Transverse colon (tissue), 4 donors: ENCODE results near the gene CMKLR1. TPM values are rescaled to one million over a fixed set of nuclear protein-coding genes. Genes with fewer than 3 reads are reported as not detected.

Experiments
- DNase-seq: peaks from one replicate; pipeline ENCODE4 v3.0.0-alpha.2; 2019
- H3K27ac ChIP-seq, 4 donors: fragments of 200-600 bp; sonication (generic); 2 replicates each; pipeline ENCODE4 v1.5.1; 2016 to 2018; ENCODE audit warnings: inconsistent platforms in 4 of 4
- H3K27me3 ChIP-seq: fragments of 200-600 bp; sonication (generic); 2 replicates; pipeline ENCODE4 v1.5.1; 2017; ENCODE audit warnings: inconsistent platforms
- H3K36me3 ChIP-seq, 4 donors: fragments of 200-600 bp; sonication (generic); 2 replicates each; pipeline ENCODE4 v1.5.1; 2017 to 2019; ENCODE audit warnings: inconsistent platforms in 4 of 4
- H3K4me1 ChIP-seq, 4 donors: fragments of 200-600 bp; sonication (generic); 2 replicates each; pipeline ENCODE4 v1.5.1; 2017 to 2020; ENCODE audit warnings: inconsistent platforms in 4 of 4
- H3K4me3 ChIP-seq, 4 donors: fragments of 200-600 bp; sonication (generic); 1 replicate in 1 of 4; 2 replicates in 3 of 4; pipeline versions ENCODE4 v1.5.1 to v1.6.1; 2017 to 2019; ENCODE audit warnings: inconsistent platforms in 4 of 4
- H3K9me3 ChIP-seq, 2 donors: fragments of 200-600 bp; sonication (generic); 2 replicates each; pipeline ENCODE4 v1.5.1; 2017 to 2019; ENCODE audit warnings: inconsistent platforms in 2 of 2
- EP300 ChIP-seq: sonication (generic); formaldehyde crosslinking; IDR thresholded peaks from one replicate; pipeline ENCODE4 v1.6.1; 2017; ENCODE audit warnings: antibody characterized with exemption, low read depth
- POLR2A ChIP-seq: fragments of 450-650 bp; IDR thresholded peaks from one replicate; pipeline ENCODE4 v1.6.1; 2016; ENCODE audit warnings: antibody characterized with exemption, mild to moderate bottlenecking, moderate library complexity
- POLR2AphosphoS5 ChIP-seq, 3 donors: sonication (generic); formaldehyde crosslinking; IDR thresholded peaks; one replicate each; pipeline ENCODE4 v1.6.1; 2016; ENCODE audit warnings: antibody characterized with exemption in 3 of 3
- WGBS, 2 donors: methylation state at CpG; one replicate each; pipeline ENCODE4 v1.1.5; 2018; ENCODE audit warnings: low coverage in 1 of 2; 5-methylcytosine and 5-hydroxymethylcytosine counted together
- in situ Hi-C, 4 donors: fragments of 200-750 bp; cut with MboI; loops; one replicate each; pipeline versions ENCODE4 v1.15.0 to v1.15.1; 2017; ENCODE audit warnings: low sequenced_read_pairs in 3 of 4, low pct_ligation_motif_present in 1 of 4, low pct_unique_long_range_greater_than_20kb in 1 of 4
- intact Hi-C: fragments of 100-400 bp; cut with DNase I; formaldehyde crosslinking; loops from one replicate; pipeline ENCODE4 v1.15.1; 2023; ENCODE audit warnings: low total_unique reads
- total RNA-seq, 4 donors: library from RNA; depleted of rRNA; stranded (reverse); fragments of >200 nt; gene quantifications; one replicate each; pipeline ENCODE4 v1.1.0, GENCODE V29; 2016
- TF ChIP-seq, protein P1 (sequence below), 5 experiments: fragments of 200-600 bp in 3 of 5; fragments of 450-650 bp in 2 of 5; sonication (generic) in 3 of 5; IDR thresholded peaks; 1 replicate in 2 of 5; 2 replicates in 3 of 5; pipeline ENCODE4 v1.5.1; 2016 to 2017; ENCODE audit warnings: antibody characterized with exemption in 5 of 5, inconsistent platforms in 3 of 5, mild to moderate bottlenecking in 2 of 5, moderate library complexity in 1 of 5

CMKLR1 gene
- total RNA-seq, 4 donors from 2014 or later = 4.2 to 13.5 (median 4.5) TPM

DNA sequence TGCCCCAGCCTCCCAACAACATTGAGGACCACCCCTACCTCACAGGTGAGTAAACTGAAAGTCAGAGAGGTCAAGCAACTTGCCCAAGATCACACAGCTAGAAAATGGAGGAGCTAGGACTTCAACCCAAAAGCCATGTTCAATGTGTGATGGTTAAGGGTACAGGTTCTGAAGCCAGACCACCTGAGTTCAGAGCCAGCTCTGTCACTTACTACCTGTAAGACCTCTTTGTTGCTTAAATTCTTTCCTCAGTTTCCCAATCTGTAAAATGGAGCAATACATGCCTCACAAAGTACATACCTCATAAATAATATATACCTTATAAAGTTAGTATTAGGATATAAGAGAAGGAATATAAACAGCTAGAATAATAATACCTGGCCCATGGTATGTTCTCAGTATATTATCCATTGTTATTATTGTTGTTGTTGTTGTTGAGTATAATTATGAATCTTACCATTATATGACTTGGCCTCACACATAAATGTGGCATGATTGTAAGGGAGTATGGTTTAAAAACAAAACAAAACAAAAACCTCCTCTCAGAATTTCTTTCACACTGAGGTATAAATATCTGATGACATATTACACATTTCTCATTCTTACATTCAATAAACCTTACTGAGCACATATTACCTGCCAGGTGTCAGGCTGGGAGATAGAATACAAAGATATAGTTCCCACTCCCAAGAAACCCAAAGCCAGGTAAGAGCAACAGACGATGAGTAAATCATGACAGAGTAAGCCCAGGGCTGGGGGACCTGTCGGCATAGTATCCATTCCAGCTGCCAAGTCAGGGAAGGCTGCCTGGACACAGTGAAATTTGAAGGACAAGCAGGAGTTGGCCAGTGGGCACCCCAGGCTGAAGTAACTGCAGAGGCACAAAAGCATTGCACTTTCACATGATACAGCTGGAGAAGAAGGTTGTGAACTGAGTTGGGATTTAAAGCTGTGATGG lies 19.6 kb downstream of the CMKLR1 start:
- H3K4me1 ChIP-seq = no peaks in the 10 kb centered on the region
- H3K36me3 ChIP-seq = no peaks in the 10 kb centered on the region
- H3K27me3 ChIP-seq = no peaks in the 10 kb centered on the region
- no peak overlapping the region for H3K27ac ChIP-seq
- TF ChIP-seq, protein P1, sequence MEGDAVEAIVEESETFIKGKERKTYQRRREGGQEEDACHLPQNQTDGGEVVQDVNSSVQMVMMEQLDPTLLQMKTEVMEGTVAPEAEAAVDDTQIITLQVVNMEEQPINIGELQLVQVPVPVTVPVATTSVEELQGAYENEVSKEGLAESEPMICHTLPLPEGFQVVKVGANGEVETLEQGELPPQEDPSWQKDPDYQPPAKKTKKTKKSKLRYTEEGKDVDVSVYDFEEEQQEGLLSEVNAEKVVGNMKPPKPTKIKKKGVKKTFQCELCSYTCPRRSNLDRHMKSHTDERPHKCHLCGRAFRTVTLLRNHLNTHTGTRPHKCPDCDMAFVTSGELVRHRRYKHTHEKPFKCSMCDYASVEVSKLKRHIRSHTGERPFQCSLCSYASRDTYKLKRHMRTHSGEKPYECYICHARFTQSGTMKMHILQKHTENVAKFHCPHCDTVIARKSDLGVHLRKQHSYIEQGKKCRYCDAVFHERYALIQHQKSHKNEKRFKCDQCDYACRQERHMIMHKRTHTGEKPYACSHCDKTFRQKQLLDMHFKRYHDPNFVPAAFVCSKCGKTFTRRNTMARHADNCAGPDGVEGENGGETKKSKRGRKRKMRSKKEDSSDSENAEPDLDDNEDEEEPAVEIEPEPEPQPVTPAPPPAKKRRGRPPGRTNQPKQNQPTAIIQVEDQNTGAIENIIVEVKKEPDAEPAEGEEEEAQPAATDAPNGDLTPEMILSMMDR (IDR thresholded peaks at IDR 0.05) = no peak
- TF ChIP-seq POLR2A (no peak), POLR2AphosphoS5 (IDR thresholded peaks at IDR 0.05) (no peak), EP300 (no peak)
- WGBS, 2 donors = 52 to 84% methylated on average over 2 of the region's 2 CpGs
- H3K4me3 ChIP-seq = no peak overlapping the region
- intact Hi-C loops (no loop called here), in situ Hi-C loops (no loop called here)
- DNase-seq = no peak
- no peaks in the 10 kb centered on the region for H3K9me3 ChIP-seq

DNA sequence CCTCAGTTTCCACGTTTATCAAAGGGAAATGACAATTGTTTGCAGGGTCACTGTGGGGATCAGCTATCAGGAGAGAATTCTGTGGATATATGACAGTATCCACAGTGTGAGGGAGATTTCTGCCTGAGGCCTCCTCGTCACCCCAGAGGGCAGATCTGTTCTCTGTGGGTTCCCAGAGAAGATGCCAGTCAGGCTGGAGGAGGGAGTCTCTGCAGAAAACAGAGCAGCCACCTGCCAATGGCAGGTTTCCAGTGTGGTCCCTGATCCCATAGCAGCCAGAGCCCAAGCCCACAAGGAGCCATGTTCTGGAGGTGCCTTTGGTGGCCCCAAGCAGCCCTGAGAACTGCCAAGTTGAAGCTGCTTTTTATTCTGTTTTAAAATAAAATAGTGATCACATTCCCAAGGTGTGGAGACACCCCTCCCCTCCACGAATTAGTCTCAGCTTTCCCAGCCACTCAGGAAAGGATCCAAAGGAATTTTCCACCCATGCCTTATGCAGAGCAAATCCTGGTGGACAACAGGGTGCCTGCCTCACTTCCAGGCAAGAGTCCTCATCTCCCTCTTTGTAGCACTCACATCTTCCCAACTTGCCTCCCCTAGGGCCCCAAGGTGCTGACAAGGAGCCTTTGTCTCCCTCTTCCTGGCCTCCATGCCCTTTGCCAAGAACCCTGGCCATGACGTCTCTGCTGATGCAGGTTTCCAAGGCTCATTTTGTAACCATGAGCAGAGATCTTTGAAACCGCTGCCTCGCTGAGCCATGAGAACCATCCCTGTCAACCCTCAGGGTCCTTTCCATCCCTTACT lies 20.4 kb downstream of the CMKLR1 start:
- TF ChIP-seq POLR2AphosphoS5 (IDR thresholded peaks at IDR 0.05) (no peak), EP300 (no peak), POLR2A (no peak)
- TF ChIP-seq, protein P1 (IDR thresholded peaks at IDR 0.05) = no peak

DNA sequence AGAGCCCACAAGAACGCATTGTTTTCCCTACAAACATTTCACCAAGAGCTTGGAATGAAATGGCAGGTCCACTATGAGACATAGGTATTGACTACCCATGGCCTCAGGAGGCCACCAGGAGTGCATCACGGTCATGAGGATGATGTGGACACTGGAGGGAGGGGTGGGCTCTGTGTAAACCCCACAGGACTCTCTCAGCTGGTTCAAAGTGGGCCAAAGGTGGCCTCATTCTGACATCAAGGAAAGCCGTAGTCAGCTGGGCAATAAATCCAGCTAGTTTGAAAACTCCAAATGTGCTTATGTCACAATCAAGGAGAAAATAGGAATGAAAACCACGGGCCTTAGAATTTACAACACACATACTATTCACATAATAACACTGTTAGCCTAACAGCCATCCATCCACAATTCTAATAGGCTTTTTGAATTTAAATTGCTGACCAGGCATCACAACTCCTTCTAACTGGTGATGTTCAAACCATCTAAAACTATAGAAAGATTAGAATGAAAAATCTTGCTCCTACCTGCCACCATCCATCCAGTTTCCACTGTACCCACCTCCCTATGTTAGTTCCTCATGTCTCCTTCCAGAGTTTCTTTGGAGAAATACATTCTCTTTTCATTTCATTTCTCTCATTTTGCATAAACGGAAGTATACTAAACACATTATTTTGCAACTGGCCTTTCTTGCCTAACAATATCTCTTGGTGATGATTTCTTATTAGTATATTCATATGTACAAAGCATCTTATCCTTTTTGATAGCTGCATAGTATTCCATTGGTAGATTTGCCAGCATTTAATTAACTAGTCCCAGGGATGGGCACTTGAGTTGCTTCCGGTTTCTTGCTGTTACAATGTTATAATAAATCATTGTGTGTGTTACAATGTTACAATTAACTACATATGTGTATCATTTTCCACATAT lies 21.5 kb downstream of the CMKLR1 start:
- no peak for TF ChIP-seq POLR2A
- TF ChIP-seq EP300 = no peak
- no peak for TF ChIP-seq POLR2AphosphoS5 (IDR thresholded peaks at IDR 0.05)
- TF ChIP-seq, protein P1 (IDR thresholded peaks at IDR 0.05) = no peak
- Histone ChIP-seq H3K36me3 (no peaks in the 10 kb centered on the region), H3K27ac (peak overlapping the region in 1 of 4 donors; percentile 6), H3K4me1 (peaks cover 0 to 11% (median 4%) of the 10 kb centered on the region in 4 donors), H3K4me3 (no peak overlapping the region), H3K27me3 (no peaks in the 10 kb centered on the region), H3K9me3 (no peaks in the 10 kb centered on the region)
- intact Hi-C loops = no loop called here
- 65 to 85% methylated on average over 2 to 6 of the region's 6 CpGs for WGBS, 2 donors
- no peak for DNase-seq
- in situ Hi-C loops = no loop called here

More for the DNA sequence above, 20.4 kb downstream of the CMKLR1 start:
- Histone ChIP-seq H3K9me3 (no peaks in the 10 kb centered on the region), H3K4me1 (peaks cover 0 to under 1% (median 0%) of the 10 kb centered on the region in 4 donors), H3K27ac (no peak overlapping the region), H3K27me3 (no peaks in the 10 kb centered on the region), H3K36me3 (no peaks in the 10 kb centered on the region), H3K4me3 (no peak overlapping the region)
- 64% methylated on average over 6 of the region's 6 CpGs; no CpG with 5 or more reads in 1 of the 2 donors for WGBS, 2 donors
- DNase-seq = no peak
- in situ Hi-C loops (no loop called here), intact Hi-C loops (no loop called here)
